ENCODE results near the gene PRCC. TPM values are rescaled to one million over a fixed set of nuclear protein-coding genes. Genes with fewer than 3 reads are reported as not detected.

The PRCC gene
- polyA plus RNA-seq, 2 of the 4 experiments (the other 2 are of a cell fraction) = 44.5 to 52.0 TPM

GRCh38 chr1:156826630-156827029 lies 59.3 kb downstream of the PRCC start:
- Histone ChIP-seq H3K4me2 (no peak overlapping the region), H3K4me1 (no peaks in the 10 kb centered on the region), H3K27ac (no peak overlapping the region), H3K4me3 (no peak overlapping the region), H3K9me3 (no peaks in the 10 kb centered on the region)
- WGBS (ENCODE audit: missing lambda C conversion rate) = 20% methylated on average over 1 of the region's 1 CpG
- no peak for FAIRE-seq
- ATAC-seq = no peak
- CTCF ChIA-PET = interaction anchor here (1.0 to 9.8 kb wide), 10 partner anchors 11 to 202 kb away, joined by 3 to 131 read pairs (median 4); partner anchors contain the start of gene NTRK1
- TF ChIP-seq, protein P1, sequence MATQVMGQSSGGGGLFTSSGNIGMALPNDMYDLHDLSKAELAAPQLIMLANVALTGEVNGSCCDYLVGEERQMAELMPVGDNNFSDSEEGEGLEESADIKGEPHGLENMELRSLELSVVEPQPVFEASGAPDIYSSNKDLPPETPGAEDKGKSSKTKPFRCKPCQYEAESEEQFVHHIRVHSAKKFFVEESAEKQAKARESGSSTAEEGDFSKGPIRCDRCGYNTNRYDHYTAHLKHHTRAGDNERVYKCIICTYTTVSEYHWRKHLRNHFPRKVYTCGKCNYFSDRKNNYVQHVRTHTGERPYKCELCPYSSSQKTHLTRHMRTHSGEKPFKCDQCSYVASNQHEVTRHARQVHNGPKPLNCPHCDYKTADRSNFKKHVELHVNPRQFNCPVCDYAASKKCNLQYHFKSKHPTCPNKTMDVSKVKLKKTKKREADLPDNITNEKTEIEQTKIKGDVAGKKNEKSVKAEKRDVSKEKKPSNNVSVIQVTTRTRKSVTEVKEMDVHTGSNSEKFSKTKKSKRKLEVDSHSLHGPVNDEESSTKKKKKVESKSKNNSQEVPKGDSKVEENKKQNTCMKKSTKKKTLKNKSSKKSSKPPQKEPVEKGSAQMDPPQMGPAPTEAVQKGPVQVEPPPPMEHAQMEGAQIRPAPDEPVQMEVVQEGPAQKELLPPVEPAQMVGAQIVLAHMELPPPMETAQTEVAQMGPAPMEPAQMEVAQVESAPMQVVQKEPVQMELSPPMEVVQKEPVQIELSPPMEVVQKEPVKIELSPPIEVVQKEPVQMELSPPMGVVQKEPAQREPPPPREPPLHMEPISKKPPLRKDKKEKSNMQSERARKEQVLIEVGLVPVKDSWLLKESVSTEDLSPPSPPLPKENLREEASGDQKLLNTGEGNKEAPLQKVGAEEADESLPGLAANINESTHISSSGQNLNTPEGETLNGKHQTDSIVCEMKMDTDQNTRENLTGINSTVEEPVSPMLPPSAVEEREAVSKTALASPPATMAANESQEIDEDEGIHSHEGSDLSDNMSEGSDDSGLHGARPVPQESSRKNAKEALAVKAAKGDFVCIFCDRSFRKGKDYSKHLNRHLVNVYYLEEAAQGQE (IDR thresholded peaks at IDR 0.05) = no peak
- TF ChIP-seq RFX5 (IDR thresholded peaks at IDR 0.05) (no peak), TFCP2L1 (CRISPR knock-in tag; IDR thresholded peaks at IDR 0.05) (no peak), NPAS2 (CRISPR knock-in tag; IDR thresholded peaks at IDR 0.05; ENCODE audit: borderline replicate concordance) (no peak), BCL3 (IDR thresholded peaks at IDR 0.05) (no peak), HEYL (CRISPR knock-in tag; IDR thresholded peaks at IDR 0.05) (no peak), RCOR1 (IDR thresholded peaks at IDR 0.05; ENCODE audit: low read depth, low read length) (no peak), MAZ (IDR thresholded peaks at IDR 0.05; ENCODE audit: borderline replicate concordance, low read depth, low read length) (no peak), KDM1A (IDR thresholded peaks at IDR 0.05; ENCODE audit: low read depth) (no peak), JUNB (IDR thresholded peaks at IDR 0.05) (no peak), MAFK (IDR thresholded peaks at IDR 0.05; ENCODE audit: partially characterized antibody) (no peak)
- POLR2A ChIA-PET = interaction anchor here (0.6 kb wide), 1 partner anchor 1142 kb away, joined by 3 read pairs; no protein-coding TSS in a partner anchor
- no peak for DNase-seq (ENCODE audit: low read depth in 1 of 2, low spot score in 1 of 2)

- DNase-seq (ENCODE audit: low read depth in 1 of 2, low spot score in 1 of 2) (no peak), ATAC-seq (no peak), FAIRE-seq (no peak)
- 69% methylated on average over 18 of the region's 18 CpGs for WGBS (ENCODE audit: missing lambda C conversion rate)
- H3K9me3 ChIP-seq = no peaks in the 10 kb centered on the region
- TF ChIP-seq CBX8 (IDR thresholded peaks at IDR 0.05) (no peak), FOXS1 (CRISPR knock-in tag; IDR thresholded peaks at IDR 0.05) (no peak), JUN (IDR thresholded peaks at IDR 0.05) (no peak), MAZ (IDR thresholded peaks at IDR 0.05; ENCODE audit: borderline replicate concordance, low read depth, low read length) (no peak), ZC3H11A (IDR thresholded peaks at IDR 0.05) (no peak), HOXB13 (CRISPR knock-in tag; IDR thresholded peaks at IDR 0.05; ENCODE audit: low read depth) (no peak)
- TF ChIP-seq, protein P2, sequence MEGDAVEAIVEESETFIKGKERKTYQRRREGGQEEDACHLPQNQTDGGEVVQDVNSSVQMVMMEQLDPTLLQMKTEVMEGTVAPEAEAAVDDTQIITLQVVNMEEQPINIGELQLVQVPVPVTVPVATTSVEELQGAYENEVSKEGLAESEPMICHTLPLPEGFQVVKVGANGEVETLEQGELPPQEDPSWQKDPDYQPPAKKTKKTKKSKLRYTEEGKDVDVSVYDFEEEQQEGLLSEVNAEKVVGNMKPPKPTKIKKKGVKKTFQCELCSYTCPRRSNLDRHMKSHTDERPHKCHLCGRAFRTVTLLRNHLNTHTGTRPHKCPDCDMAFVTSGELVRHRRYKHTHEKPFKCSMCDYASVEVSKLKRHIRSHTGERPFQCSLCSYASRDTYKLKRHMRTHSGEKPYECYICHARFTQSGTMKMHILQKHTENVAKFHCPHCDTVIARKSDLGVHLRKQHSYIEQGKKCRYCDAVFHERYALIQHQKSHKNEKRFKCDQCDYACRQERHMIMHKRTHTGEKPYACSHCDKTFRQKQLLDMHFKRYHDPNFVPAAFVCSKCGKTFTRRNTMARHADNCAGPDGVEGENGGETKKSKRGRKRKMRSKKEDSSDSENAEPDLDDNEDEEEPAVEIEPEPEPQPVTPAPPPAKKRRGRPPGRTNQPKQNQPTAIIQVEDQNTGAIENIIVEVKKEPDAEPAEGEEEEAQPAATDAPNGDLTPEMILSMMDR (IDR thresholded peaks at IDR 0.05) = no peak
- TF ChIP-seq, protein P3, sequence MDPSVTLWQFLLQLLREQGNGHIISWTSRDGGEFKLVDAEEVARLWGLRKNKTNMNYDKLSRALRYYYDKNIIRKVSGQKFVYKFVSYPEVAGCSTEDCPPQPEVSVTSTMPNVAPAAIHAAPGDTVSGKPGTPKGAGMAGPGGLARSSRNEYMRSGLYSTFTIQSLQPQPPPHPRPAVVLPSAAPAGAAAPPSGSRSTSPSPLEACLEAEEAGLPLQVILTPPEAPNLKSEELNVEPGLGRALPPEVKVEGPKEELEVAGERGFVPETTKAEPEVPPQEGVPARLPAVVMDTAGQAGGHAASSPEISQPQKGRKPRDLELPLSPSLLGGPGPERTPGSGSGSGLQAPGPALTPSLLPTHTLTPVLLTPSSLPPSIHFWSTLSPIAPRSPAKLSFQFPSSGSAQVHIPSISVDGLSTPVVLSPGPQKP (IDR thresholded peaks at IDR 0.05; ENCODE audit: low read depth, low read length) = no peak
- no peak overlapping the region for H3K4me2 ChIP-seq
- no peak overlapping the region for H3K27ac ChIP-seq
- CTCF ChIA-PET = interaction anchor here (1.0 to 9.8 kb wide), 6 partner anchors 9 to 109 kb away, joined by 3 to 131 read pairs (median 10); partner anchors contain the start of gene NTRK1
- POLR2A ChIA-PET = no interaction called here
- H3K4me1 ChIP-seq = no peaks in the 10 kb centered on the region
- H3K4me3 ChIP-seq = no peak overlapping the region
Measured at GRCh38 chr1:156828400-156829124, 61.2 kb downstream of the PRCC start.

Measured in A549 (cell line).